Measurements from ENCODE around the gene MANSC1.

GRCh38 chr12:12378616-12379015, 28.6 kb upstream of the MANSC1 start:
- TF ChIP-seq CTCF (IDR thresholded peaks at IDR 0.05): no peak
- no peak for TF ChIP-seq POLR2A (IDR thresholded peaks at IDR 0.05)
